HepG2 (cell line): ENCODE results near the gene SLC13A5. TPM values are rescaled to one million over a fixed set of nuclear protein-coding genes. Genes with fewer than 3 reads are reported as not detected.

Experiments
- ATAC-seq: fragments of 200-7000 bp; cut with Tn5 transposase; 3 replicates; pipeline ENCODE4 v1.9.1; 2020; ENCODE audit warnings: mild to moderate bottlenecking, moderate library complexity
- BruUV-seq: library from RNA; stranded (reverse); fragments of 400-500 nt; replicated peaks from 2 replicates; lab custom pipeline; 2021; lab: Mats Ljungman, UMichigan
- CTCF ChIA-PET: fragments of 300-600 bp; formaldehyde crosslinking; extraction: SDS; loops from one replicate; lab custom pipeline; 2021; ENCODE audit warnings: low total read pairs, inconsistent platforms, low intra/inter-chr PET ratio; lab: Yijun Ruan, JAX
- POLR2A ChIA-PET: fragments of 350-600 bp; sonication (Branson Sonifier 250); formaldehyde crosslinking; loops from one replicate; lab custom pipeline; 2020; ENCODE audit warnings: antibody characterized with exemption, inconsistent platforms; lab: Yijun Ruan, JAX
- DNase-seq: peaks from one replicate; pipeline ENCODE4 v3.0.0-alpha.2; 2015; ENCODE audit warnings: low spot score
- FAIRE-seq: peaks from 3 replicates; lab custom pipeline; 2011; peaks lifted over from hg19 to GRCh38; lab: Jason Lieb, UNC
- H2AFZ ChIP-seq: one replicate; pipeline ENCODE4 v1.6.1; 2011; ENCODE audit warnings: low read length, inconsistent platforms
- H3K27ac ChIP-seq: fragments of 300-600 bp; 3 replicates; pipeline ENCODE4 v1.8.0; 2011; ENCODE audit warnings: mixed run types, mild to moderate bottlenecking, mixed read lengths, low read length, inconsistent platforms; ENCODE audit not compliant: insufficient read depth; ENCODE audit errors: extremely low read length
- H3K27me3 ChIP-seq, 2 experiments: fragments of 200-600 bp in 1 of 2; 2 replicates in 1 of 2; 3 replicates in 1 of 2; pipeline versions ENCODE4 v1.6.0 to v1.8.0; 2011; ENCODE audit warnings: low read length in 2 of 2, mild to moderate bottlenecking in 2 of 2, moderate library complexity in 2 of 2, inconsistent platforms in 1 of 2; ENCODE audit not compliant: insufficient read depth in 2 of 2, control insufficient read depth in 1 of 2
- H3K36me3 ChIP-seq, 2 experiments: fragments of 200-600 bp in 1 of 2; replicated peaks in 1 of 2; 2 replicates in 1 of 2; 3 replicates in 1 of 2; pipeline versions ENCODE4 v1.5.1 to v1.8.0; 2011; ENCODE audit warnings: low read length in 2 of 2, inconsistent platforms in 1 of 2; ENCODE audit not compliant: insufficient read depth in 2 of 2, control insufficient read depth in 1 of 2
- H3K4me1 ChIP-seq: 2 replicates; pipeline ENCODE4 v1.5.1; 2012; ENCODE audit warnings: low read length, inconsistent platforms; ENCODE audit not compliant: insufficient read depth
- H3K4me2 ChIP-seq: 2 replicates; pipeline ENCODE4 v1.6.0; 2011; ENCODE audit warnings: low read depth, low read length, inconsistent platforms
- H3K4me3 ChIP-seq, 3 experiments: fragments of 200-600 bp in 1 of 3; sonication (generic), shearing (Covaris generic) in 1 of 3; replicated peaks in 1 of 3; 2 replicates each; pipeline ENCODE4 v1.5.1; 2011 to 2016; ENCODE audit warnings: low read length in 3 of 3, inconsistent platforms in 2 of 3, low read depth in 2 of 3, mild to moderate bottlenecking in 2 of 3, control low read depth in 1 of 3, mixed read lengths in 1 of 3; ENCODE audit not compliant: insufficient read depth in 1 of 3
- H3K79me2 ChIP-seq: one replicate; pipeline ENCODE4 v1.6.1; 2011; ENCODE audit warnings: low read length, inconsistent platforms; ENCODE audit not compliant: insufficient read depth
- H3K9ac ChIP-seq: 2 replicates; pipeline ENCODE4 v1.6.0; 2011; ENCODE audit warnings: mild to moderate bottlenecking, low read depth, low read length, inconsistent platforms; ENCODE audit not compliant: insufficient read depth
- H3K9me3 ChIP-seq: 2 replicates; pipeline ENCODE4 v1.5.1; 2012; ENCODE audit warnings: mild to moderate bottlenecking, low read length
- H4K20me1 ChIP-seq: 2 replicates; pipeline ENCODE4 v1.6.0; 2011; ENCODE audit warnings: inconsistent platforms, mild to moderate bottlenecking, low read length, moderate library complexity; ENCODE audit not compliant: insufficient read depth
- FOXO1 ChIP-seq: sonication (generic); formaldehyde crosslinking; IDR thresholded peaks from 2 replicates; pipeline ENCODE4 v1.4.0; 2020; ENCODE audit warnings: missing genetic modification reagents
- MTA1 ChIP-seq: sonication (generic); formaldehyde crosslinking; IDR thresholded peaks from 2 replicates; pipeline ENCODE4 v1.4.0; 2020; ENCODE audit warnings: missing genetic modification reagents, mild to moderate bottlenecking, borderline replicate concordance
- RBFOX2 ChIP-seq: fragments of 200-400 bp; formaldehyde crosslinking; IDR thresholded peaks from 2 replicates; pipeline ENCODE4 v1.6.1; 2017; ENCODE audit warnings: low read depth, mild to moderate bottlenecking, low read length
- SRY ChIP-seq: sonication (generic); formaldehyde crosslinking; IDR thresholded peaks from 2 replicates; pipeline ENCODE4 v1.8.0; 2022; ENCODE audit warnings: mild to moderate bottlenecking, missing genetic modification reagents
- ZNF264 ChIP-seq: sonication (generic); formaldehyde crosslinking; IDR thresholded peaks from 2 replicates; pipeline ENCODE4 v1.4.0; 2020; ENCODE audit warnings: missing genetic modification reagents
- WGBS: methylation state at CpG from one replicate; pipeline ENCODE4 v1.1.6; 2017; ENCODE audit warnings: low lambda C conversion rate; 5-methylcytosine and 5-hydroxymethylcytosine counted together
- in situ Hi-C: cut with HindIII; loops from 2 replicates; pipeline ENCODE4 v1.10.0; 2017; ENCODE audit warnings: low pct_unique_long_range_greater_than_20kb; ENCODE audit not compliant: extremely low pct_ligation_motif_present
- intact Hi-C: fragments of 100-400 bp; cut with micrococcal nuclease; formaldehyde crosslinking; loops from one replicate; pipeline ENCODE4 v1.10.0; 2022; ENCODE audit not compliant: unreplicated experiment
- polyA plus RNA-seq, 8 experiments: library from polyadenylated mRNA; depleted of rRNA in 3 of 8; stranded (reverse) in 7 of 8; unstranded in 1 of 8; fragments of >200 nt; fragmentation: Illumina TruSeq in 4 of 8; extraction: Trizol in 4 of 8; gene quantifications; 2 replicates each; pipeline versions ENCODE4 v1.2.1 to v1.2.3, GENCODE V29; 2011 to 2016; ENCODE audit warnings: low read depth in 4 of 8, missing spikeins in 1 of 8, mixed read lengths in 1 of 8; ENCODE audit not compliant: insufficient read depth in 1 of 8
- total RNA-seq, 5 experiments: library from RNA; depleted of rRNA; stranded (reverse); fragments of >200 nt; fragmentation: Illumina TruSeq; extraction: Trizol; gene quantifications; 2 replicates each; pipeline ENCODE4 v1.2.3, GENCODE V29; 2016; ENCODE audit warnings: low read depth in 1 of 5

The SLC13A5 gene
- total and polyA plus RNA-seq, 2 of the 13 experiments (the other 11 are each of a cell fraction or from before 2014, with no cell fraction given): 42.8 to 310 TPM

DNA sequence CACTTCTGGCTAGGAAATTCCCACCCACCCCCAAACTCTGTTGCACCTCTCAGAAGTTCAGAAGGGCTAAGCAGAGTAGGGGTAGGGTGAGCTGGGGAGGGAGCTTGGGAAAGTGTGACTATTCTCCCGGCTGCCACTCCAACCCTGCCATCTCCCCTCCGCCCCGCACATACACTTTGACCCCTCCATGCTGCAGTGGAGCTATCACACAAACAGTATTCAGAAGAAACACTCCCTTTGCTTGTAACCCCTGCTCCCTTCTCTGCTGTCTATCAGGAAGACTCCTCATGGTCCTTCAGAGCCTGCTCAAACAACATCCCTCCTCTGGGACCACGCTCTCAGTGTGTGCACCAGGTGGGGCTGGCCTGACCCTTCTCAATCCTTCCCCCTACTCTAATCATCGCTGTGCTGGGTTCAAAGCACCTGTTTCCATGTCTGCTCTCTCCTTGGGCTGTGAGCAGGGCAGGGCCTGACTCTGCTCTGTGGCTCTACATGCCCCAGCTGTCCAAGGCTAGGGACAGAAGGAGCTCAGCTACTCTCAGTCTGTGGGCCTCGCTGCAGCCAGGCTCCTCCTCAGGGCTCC is 8.6 kb downstream of the SLC13A5 start (continued):
- TF ChIP-seq FOXO1 (CRISPR knock-in tag): peak; percentile 55; the same call in 1 of the 2 replicates
- no peak for TF ChIP-seq SRY (CRISPR knock-in tag)

DNA sequence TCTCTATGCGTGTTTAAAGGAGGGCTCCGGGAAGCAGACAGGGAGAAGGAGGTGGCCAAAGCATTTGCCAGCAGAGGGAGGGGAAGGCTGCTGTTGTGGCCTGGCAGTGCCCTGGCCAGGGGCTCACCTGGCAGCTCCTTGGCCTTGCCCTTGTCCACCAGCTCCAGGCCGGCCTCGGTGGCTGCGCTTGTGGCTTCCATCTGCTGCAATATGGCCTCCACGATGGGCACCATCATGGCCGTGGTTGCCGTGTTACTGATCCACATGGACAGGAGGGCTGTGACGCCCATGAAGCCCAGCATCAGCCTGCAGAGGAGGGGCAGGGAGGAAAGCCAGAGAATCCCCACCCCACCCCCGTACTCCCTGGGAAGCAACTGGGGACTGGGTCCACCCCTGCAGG is 9.4 kb downstream of the SLC13A5 start:
- BruUV-seq: no TSS peak
- intact Hi-C loops: no loop called here
- H4K20me1 ChIP-seq: no peaks in the 10 kb centered on the region
- FAIRE-seq: no peak
- DNase-seq: no peak
- H3K27ac ChIP-seq: peak overlapping the region; percentile 97
- peaks cover 19% of the 10 kb centered on the region for H3K79me2 ChIP-seq
- H3K4me3 ChIP-seq: no peak overlapping the region
- peaks cover 100% of the 10 kb centered on the region for H3K4me1 ChIP-seq
- H3K9ac ChIP-seq: no peak overlapping the region
- H3K36me3 ChIP-seq: peaks cover 20% of the 10 kb centered on the region in 2 experiments
- ChIA-PET CTCF (no interaction called here), POLR2A (interaction anchor here (2.5 to 11.0 kb wide), 4 partner anchors 9 to 27 kb away, joined by 9 to 419 read pairs (median 192); partner anchors contain the start of gene SLC13A5)
- TF ChIP-seq RBFOX2: peak; percentile 43; the same call in 1 of the 2 replicates
- no peak for TF ChIP-seq MTA1 (CRISPR knock-in tag)
- TF ChIP-seq ZNF264 (CRISPR knock-in tag): no peak
- H3K9me3 ChIP-seq: no peaks in the 10 kb centered on the region
- no peaks in the 10 kb centered on the region for H3K27me3 ChIP-seq
- H2AFZ ChIP-seq: no peak overlapping the region
- WGBS: 97% methylated on average over 10 of the region's 10 CpGs
- no peak for ATAC-seq
- in situ Hi-C loops: no loop called here
- no peak overlapping the region for H3K4me2 ChIP-seq
